ENCODE data around the gene MN1. TPM values are rescaled to one million over a fixed set of nuclear protein-coding genes. Genes with fewer than 3 reads are reported as not detected.
A peak's percentile ranks its signal among the peaks of the same experiment; 100 is the strongest.

Gene MN1
- total RNA-seq, 1 experiment from 2014 or later = 0.79 TPM

DNA sequence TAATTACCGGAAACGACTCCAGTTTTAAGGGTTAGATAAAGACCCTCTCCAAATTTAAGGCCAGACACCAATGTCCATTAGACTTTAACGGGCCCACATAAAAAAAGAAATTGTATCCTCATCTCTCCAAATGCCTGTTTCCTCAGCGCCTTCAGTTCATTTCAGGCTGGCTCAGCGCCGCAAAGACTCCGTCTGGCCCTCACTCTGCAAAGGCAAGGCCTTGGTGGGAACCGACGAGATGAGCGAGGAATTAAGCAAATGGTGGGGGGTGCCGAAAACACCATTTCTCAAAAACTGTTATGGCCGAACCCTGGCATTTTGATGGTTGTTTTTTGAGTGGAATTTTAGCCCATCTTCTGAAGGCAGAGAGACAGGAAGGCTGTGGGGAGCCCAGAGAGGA is 15.7 kb downstream of the MN1 start:
- no peak for DNase-seq (ENCODE audit: low spot score)

DNA sequence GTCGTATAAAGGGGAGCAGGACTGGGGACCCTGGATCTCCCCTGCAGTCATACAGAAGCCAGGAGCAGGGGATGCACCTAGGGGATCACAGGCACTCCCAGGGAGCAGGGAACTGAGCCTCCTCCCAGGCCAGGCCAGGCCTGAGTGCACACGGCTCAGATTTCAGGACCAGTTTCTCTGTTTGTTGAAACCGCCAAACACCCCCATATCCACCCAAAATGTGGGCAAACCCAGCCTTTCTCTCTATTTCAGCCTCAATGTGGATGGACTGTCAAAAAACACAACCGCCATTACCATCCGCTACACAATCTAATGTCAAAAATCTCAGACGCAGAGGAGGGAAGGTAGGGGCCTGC is 17.5 kb downstream of the MN1 start:
- no peak for DNase-seq (ENCODE audit: low spot score)

DNA sequence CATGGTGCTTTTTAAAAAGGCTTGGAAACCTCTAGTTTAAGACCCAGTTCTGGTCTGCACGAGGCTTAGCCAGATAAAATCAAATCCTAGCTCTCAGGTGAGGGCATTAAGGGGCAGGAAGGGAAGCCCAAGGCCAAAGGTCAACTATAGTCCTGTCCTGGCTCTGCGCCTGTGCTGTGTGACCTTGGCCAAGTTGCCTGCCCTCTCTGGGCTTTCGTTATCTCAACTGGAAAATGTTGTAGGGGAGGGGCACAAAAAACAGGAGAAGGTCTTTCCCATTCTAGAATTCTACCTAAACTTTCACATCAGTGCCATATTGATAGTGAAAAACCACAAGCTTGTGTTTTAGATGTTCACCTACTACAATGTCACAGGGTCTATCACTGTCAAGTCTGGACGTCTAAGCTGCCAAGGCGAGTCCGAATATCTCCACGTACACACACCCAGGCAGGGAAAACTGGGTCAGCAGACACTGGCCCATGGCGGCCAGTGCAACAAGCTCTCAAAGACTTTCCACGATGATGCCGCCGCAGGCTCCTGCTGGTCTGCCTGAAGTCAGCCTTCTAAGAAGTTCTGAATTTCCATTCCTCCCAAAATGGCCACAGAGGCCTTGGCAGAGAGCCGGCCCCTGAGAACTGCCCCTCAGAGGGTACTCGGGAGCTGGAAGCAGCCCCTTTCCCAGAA is 18.0 kb downstream of the MN1 start:
- DNase-seq (ENCODE audit: low spot score) = no peak

DNA sequence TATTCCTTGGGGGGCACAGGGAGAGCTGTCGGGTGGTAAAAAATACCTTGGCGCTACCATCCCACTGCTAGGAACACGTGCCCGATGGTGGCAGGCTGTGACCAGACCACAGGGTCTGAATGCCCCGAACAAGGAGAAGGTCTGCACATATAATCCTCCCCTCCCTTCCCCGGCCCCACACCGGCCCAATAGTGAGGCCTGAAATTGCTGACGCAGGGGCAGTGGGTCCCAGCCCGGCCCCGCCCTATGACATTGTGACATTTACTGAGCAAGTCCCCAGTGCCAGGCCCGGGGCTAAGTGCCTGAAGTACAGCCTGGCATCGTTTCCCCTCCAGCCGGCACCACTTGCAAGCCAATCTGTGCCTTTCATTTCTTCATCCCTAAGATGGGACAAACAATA is 19.5 kb downstream of the MN1 start:
- DNase-seq (ENCODE audit: low spot score) = no peak

DNA sequence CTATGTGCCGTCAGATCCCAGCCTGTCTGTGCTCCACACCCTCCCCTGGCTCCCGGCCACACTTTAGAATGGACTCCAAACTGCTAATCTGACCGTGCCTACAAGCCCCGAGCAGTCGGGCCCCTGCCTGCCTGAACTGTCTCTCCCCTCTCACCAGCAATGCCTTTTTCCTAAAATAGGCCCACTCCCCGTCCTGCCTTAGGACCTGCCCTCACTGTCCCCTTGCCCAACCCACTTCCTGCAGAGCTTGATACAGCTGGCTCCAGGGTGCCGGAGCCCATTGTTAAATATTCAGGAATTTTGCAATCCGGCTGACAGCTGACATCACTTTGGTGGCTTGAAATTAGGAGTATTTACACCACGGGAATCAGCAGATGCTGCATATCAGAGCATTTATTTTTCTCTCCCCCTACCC is 21.4 kb downstream of the MN1 start:
- DNase-seq (ENCODE audit: low spot score) = peak; percentile 6

DNA sequence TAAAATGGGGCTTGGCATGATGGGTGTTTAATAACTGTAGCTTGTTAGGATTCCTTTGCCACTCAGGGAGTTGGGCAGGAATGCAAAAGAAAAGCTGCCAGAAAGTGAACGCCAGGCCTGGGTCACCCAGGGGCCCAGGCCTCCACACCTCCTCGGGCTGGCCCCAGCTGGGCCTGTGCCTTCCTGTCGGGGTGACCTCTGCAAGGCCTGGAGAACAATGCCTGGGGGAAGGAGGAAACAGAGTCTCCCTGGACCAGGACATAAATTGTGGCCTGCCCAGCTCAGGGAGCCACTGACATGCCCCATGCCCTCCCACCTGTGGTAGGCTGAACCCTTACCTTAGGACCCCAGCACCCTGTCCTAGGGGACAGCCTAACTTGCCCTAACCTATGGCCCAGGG is 21.9 kb downstream of the MN1 start:
- DNase-seq (ENCODE audit: low spot score) = no peak

DNA sequence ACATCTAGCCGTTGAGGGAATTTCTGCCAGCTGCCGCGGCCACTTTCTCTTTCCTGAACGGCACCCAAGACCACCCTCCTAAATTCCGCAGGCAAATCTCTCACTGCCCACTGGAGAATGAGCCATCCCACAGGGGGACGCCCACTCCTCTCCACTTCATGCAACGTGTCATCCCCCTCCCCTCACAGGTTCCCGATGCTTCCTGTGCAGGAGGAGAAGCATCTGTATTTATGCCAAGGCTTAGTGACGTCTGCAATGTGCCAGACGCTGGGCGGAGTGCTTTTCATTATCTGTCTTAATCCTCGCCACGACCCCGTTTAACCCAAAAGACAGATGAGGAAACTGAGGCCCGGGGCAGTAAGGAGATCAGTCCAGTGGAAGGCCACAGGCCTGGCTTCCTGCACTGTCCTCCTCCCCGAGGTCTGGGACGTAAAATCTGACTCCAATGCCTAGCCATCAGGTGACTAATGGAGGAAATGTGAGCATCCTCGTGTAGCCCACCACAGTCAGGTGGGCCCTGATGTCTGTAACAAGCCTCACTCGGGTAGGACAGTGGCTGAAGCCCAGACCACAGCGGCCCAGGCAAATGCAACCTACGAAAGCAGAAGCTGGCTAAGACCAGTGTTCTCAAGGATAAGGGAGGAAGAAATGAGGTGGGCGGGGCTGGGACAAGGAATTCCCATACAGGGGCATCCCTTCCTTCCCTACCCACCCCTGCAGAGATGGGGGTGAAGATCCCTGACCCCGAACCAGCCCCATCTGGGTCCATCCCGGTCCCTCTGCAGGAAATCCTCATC is 23.1 kb downstream of the MN1 start:
- no peak for DNase-seq (ENCODE audit: low spot score)

DNA sequence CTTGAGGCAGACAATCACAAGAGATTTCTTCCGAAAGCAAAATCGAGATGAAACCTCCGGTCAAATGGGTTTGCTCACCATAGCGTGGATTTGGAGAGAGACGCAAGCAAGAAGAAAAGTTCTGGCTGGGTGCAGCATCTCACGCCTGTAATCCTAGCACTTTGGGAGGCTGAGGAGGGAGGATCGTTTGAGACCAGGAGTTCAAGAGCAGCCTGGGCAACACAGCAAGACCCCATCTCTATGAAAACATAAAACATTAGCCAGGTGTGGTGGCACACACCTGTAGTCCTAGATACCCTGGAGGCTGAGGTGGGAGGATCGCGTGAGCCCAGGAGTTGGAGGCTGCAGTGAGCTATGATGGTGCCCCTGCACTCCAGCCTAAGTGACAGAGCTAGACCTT is 24.4 kb downstream of the MN1 start:
- DNase-seq (ENCODE audit: low spot score) = no peak

DNA sequence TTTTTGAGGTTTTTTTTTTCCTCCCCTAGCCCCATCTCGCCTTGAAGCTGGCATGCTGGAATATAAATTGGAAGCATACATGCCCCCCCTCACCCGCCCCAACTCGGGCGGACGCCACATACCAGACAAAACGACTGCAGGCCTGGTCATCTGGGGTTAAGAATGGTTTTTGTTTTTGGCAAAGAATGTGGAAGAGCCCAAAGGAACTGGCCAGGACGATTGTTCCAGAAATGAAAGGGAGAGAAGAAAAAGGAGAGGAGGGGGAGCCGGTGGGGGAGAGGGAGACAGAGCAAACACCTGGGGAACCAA is 25.0 kb downstream of the MN1 start:
- no peak for DNase-seq (ENCODE audit: low spot score)

DNA sequence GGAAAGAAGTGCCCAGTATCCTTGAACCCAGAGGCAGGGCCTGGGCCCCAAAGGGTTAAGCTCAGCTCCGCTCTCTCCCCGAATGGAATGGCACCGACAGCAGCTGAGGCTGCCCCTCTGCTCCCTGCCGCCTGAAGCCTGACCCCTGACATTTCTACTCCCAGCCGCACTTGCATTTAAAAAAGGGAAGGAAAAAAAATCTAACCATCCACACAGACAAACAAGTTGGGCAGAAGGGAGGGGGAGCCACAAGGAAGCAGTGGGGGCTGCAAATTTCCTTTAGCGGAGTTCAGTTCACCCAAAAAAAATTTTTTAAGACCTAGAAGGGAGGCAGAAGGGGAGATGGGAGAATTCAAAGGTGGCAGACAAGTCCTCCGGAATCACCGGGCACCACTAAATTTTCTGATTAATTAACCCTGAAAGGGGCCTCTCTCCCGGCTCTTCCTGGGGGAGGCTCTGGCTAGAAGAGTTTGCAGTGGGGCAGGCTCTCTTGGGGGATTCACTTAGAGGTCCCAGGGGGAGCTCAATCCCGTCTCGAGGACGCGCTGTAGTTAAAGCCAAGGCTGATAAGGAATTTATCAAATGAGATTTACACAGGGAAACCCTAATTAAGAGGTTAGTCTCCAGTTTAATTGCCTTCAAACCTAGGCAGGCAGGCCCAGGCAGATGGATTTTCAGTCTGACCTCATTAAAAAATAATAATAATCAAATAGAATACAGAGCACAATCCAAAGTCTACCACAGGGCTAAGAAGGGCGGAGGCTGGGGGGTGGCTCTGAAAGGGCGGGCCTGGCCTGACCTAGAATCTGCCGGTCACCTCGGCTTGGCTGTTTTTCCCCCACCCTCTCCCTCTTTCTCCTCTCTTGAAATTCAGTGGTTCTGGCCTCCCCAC is 25.6 kb downstream of the MN1 start:
- no peak for DNase-seq (ENCODE audit: low spot score)

DNA sequence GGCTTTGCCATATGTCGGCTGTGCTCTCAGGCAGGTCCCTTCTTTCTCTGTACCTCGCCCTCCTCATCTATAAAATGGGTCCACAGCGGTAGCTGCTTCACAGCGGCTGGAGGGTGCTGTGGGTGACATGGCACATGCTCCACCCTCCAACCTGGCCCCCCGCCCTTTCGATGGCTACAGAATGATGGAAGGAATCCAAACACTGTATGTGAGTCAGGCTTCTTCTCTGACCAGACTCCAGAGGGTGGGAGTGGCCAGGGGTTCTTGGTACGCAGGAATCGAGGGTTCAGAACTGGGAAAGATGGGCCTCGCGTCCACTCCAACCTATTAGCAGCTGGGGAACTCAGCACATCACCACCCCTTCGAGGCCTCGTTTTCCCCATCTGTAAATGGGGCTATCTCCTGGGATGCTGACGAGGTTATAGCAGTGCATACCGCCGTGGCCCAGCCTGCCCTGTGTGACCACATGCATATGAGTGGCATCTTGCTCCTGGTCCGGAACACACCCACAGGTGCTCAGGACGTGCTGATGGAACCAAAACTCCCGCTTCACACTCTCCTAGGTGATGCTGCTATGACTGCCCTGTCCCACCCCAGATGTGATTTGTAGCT is 26.4 kb downstream of the MN1 start:
- DNase-seq (ENCODE audit: low spot score) = no peak

DNA sequence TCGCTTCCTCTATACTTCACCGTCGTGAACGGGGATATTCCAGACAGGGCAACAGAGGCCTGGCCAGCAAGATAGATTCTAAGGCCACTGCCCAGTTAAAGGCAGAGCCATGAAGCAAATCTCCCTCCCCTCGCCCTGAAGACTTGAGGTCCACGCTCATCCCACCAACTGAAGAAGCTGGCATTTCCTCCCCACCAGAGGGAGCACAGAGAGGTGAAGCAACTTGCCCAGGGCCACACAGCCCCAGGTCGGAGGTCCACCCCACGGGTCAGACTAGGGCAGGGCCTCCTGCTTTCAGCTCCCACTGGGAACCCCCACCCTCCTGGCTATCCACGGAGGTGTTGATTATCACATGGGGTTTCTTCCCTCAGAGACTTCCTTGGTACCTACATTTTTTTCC is 27.4 kb downstream of the MN1 start:
- no peak for DNase-seq (ENCODE audit: low spot score)

DNA sequence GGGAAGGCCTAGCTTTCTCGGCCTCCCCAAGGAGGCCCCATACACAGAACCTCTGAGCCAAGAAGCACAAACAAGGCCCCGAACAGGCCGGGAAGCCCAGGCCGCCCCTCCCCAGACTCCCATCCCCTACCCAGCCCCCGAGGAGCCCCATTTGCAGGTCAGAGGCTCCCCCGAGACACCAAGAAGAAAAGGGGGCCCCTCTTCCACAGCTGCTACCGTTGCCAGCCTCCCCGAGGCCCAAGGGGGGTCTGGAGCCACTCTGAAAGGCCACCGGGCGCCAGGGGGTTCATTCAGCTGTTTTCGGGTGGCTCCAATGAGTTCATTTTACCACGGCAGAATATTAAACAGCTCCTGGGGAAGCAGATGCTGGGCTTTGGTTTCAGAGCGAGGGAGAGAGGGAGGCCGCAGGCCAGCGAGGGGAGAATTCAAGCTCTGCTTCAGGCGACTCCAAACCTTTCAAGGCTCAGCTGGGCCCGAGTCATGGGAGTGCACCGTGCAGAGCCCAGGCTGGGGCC is 28.5 kb downstream of the MN1 start:
- DNase-seq (ENCODE audit: low spot score) = no peak

DNA sequence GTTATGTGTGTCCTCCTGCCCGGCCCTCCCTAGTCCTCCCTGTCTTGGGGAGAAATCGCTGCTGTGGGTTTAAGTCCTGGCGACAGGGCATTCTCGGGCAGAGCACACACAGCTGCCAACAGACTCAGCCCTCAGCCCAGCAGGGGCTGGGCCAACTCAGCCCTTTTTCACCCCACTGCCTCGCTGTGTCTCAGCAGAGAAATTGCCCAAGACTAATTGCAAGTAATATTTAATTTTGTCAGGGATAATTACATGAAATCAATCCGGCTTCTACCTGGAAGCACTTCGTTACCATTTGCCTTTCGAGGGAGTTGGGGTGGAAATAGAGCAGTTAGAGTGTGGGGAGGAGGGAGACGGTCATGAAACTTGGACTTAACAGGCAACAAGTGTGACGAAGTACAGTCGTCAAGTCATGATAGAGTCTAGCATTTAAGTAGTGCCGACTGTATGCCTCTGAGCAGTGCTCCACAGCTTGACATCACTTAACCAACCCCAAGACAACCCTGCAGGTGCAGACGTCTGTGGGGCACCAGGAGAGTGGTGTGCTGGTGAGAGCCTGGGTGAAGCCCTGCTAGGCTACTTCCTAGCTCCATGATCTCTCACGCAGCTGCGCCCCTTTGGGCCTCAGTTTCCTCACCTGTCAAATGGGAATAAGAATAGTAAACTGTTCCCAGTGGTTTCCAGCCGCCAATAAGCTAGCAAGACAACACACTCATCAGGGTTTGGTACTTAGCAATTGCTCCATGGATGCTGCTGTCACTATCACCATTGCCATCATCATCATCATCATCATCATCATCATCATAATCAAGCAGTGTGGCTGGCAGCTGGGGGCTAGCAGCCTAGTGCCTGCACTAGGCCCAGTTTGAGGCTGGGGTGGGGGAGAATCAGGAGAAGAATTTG is 29.2 kb downstream of the MN1 start:
- no peak for DNase-seq (ENCODE audit: low spot score)

DNA sequence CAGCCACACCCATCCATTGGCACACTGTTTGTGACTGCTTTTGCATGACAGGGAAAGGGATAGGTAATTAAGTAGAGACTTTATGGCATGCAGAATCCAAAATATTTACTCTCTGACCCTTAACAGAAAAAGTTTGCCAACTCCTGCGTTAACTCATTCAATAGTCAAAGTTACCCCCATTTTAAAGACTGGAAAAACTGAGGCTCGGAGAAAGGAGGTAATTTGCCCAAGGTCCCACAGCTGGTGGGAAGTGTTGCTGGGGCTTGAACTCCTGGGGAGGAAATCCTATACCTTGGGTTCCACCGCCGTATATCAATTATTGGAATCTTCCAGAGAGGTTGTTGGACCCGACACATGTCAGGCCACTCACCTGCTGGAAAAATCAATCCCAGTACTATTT is 29.9 kb downstream of the MN1 start:
- DNase-seq (ENCODE audit: low spot score) = no peak

DNA sequence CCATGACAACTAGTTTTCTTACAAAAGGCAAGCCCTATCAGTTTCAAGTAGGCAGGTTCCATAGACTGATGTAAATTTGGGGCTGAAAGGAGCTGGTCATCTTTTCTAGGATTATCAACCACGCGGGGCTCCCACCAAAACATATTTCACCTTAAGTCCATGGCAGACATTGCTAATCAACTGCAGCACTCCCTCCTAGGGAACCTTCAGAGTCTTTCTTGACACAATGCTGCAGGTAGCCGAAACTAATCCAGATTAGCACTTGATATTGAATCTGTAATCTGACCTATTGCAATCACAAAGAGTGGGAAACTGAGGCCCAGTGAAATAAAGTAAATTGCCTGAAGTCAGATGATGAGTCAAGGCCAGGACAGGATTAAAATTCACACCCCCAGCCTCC is 32.5 kb downstream of the MN1 start:
- no peak for DNase-seq (ENCODE audit: low spot score)

DNA sequence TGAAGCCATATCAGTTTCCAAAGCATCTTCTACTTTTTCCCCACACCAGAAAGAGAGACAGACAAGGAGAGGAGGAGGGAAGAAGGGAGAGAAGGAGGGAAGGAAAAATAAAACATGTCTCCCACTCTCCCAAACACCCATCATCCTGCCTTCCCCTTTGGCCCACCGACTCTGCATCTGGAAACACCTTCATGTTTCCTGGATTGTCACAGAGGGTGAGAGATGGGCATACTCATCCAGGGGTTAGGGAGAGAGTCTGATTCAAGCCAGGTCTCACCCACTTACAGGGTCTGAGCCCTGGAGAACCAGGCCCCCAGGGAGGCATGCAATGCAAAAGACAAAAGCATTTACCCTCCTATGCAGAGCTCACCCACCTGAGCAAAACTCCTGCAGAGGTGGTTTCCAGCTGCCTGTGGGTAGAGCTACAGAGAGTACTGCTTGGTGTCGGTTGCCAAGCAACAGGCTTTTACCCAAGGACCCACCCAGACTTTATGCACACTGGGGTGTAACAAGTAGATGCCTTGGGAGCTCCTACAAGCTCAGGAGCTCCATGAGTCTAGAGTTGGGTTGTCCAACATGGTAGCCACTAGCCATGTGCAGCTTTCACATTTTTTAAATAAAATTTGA is 33.4 kb downstream of the MN1 start:
- DNase-seq (ENCODE audit: low spot score) = no peak

DNA sequence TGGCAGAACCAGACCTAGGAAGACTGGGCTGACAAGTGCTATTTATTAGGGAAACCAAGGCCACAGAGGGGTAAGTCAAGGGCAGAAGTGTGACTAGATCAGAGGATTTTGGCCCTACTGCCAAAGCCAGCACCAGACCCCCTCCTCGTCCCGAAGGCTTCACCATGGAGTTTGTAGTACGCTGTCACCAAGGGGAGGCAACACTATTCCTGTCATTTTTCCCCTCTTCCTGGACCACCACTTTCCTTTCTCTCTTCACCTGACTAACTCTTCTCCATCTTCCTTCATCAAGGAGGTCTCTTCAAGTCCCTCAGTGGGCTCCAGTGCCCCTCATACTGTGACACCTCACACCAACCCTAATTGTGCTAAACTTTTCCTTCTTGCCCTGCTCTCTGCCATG is 34.9 kb downstream of the MN1 start:
- DNase-seq (ENCODE audit: low spot score) = no peak

DNA sequence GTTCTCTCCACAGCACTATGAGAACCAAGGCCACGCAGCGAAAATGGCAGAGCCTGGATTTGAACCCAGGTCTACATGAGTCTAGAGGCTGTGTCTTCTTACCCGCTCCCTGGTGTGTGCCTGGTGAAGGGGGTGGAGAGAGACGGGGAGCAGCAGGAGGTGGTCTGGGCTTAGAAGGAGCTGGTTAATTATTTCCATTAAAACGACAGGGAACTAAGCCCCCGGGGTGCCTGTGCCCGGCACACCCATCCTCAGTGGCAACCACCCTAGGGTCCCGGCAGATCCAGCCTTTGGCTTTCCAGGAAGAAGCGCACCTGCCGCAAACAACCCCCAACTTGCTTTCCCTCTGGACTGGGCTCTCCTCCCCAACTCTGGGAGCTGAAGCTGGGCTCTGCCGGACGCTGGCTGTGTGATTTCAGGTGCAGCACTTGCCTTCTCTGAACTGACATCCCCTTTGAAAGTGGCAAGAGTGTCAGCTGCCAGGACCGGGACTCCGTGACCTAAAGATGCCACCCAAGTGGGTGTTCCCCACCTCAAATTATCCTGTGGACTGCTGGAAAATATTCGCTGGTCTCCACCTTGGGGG is 35.8 kb downstream of the MN1 start:
- DNase-seq (ENCODE audit: low spot score) = no peak

DNA sequence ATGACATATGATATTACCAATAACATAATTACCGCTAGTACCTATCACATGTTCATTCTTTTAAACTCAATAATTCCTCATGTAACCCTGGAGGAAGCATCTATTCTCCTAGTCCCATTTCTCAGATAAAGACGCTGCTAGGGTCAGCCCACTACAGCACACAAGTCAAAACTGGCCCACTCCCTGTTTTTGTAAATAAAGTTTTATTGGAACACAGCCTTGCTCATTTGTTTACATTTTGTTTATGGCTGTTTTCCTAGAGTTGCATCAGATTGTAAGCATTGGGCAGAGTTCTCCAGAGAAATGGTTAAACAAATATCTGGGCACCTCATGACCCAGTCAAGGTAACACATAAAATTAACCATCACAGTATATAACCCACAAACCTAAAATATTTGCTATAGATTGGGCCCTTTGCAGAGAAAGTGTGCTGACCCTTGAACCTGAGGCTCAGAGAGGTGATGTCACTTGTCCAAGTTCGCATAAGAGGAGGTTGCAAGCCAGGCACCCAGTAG is 36.8 kb downstream of the MN1 start:
- DNase-seq (ENCODE audit: low spot score) = no peak
